ENCODE data around the gene PPP2R5E.

PPP2R5E gene

GRCh38 chr14:63517354-63517753, 25.8 kb downstream of the PPP2R5E start:
- no peak for DNase-seq

GRCh38 chr14:63515240-63515639, 27.9 kb downstream of the PPP2R5E start:
- no peak for DNase-seq

GRCh38 chr14:63513756-63514155, 29.4 kb downstream of the PPP2R5E start:
- no peak for DNase-seq

- DNase-seq: peak in 1 of 2 donors; percentile 10
These were observed 30.3 kb downstream of the PPP2R5E start for GRCh38 chr14:63512861-63513260.

DNA sequence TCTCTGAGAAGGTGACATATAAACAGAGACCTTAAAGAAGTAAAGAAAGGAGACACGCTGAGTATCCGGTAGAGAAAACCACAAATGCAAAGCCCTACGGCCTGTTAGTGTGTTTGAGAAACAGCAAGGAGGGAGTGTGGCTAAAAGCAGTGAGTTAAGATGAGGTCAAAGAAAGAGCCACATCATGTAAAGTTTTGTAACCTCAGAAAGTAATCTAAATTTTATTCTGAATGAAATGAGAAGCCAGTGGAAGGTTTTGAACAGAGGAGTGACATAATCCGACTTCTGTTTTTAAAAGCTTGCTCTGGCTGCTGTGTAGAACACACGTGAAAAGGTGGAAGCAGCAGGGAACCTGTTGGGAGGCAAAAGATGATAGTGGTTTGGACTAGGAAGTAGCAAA, 32.6 kb downstream of the PPP2R5E start:
- DNase-seq: peak in 1 of 2 donors; percentile 16

- peak; percentile 30 to 34 for DNase-seq
These were observed 35.1 kb downstream of the PPP2R5E start for GRCh38 chr14:63508033-63508432.

DNA sequence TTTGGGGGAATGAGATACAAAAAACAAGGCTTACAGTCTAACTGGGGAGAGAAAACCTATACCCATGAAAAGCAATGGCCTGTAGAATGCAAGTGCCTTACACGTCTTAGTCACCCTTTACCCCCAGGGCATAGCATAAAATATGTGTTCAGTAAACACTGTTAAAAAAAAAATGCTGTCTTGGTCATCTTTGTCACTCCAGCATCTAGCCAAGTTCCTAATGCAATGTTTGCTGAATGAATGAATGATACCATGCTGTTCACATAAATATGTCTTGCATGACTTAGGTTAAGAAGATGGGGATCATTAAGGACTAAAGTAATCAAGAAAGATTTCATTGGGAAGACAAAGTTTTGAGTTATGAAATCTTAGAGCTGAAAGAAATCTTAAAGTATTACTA, 38.5 kb downstream of the PPP2R5E start:
- no peak for DNase-seq

DNA sequence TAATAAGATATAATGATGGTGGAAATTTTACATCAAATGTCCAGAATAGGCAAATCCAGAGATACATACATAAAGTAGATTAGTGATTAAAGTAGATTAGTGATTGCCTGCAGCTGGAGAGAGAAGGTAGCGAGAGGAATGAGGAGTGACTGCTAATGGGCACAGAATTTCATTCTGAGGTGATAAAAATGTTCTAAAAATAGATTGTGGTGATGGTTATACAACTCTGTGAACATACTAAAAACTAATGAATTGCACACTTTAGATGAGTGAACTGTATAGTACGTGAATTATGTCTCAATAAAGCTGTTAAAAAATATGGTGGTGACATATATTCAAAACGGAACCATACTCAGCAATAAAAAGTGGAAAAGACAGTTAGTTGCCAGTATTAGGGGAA, 41.7 kb downstream of the PPP2R5E start:
- no peak for DNase-seq

DNA sequence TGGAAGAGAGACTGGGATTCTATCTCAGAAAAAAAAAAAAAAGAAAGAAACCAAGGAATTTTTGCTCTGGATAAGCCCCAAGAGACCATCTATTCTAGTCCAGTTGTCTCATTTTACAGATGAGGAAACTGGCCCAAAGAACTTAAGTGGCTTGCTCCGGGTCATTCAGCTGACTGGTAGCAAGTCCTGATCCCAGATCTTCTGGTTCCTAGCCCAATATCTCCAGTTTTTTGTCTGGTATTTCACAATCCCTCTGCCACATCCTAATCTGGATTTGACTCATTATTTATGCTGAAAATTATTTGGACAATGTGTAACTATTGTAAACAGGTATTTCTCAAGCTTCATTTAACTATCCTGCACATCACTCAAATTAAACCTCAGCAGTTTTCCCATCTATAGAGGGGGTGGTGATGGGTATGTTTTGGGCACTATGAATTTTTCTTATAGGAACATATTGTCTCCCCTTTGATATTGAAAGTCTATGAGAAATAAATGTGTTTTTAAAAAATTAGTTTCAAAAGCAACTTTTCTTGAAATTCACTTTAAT, 43.4 kb downstream of the PPP2R5E start:
- DNase-seq: no peak

DNA sequence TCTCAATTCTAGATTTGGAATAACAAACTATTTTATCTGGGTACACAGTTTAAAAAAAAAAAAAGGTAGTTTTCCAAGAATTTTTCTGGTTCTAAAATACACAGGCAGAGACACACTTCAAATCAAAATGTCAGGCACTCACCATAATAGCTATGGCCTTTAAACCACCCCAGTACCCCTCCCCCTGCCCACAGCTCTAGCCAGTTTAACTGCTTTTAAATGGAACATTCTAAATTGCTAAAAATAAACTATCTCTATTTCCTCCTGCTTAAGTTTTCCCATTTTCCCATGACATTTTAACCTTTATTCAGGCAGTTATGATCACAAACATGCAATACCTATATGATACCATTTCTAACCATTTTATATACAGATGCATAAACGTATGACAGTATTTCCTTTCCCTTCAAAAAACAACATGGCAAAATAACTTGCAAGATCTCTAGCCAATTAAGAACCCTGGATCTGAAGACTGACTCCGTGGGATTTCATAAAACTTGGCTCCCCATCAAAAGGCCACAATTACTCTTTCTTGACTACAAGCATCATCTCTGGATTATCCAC, 46.3 kb downstream of the PPP2R5E start:
- DNase-seq: no peak

- DNase-seq: no peak
These were observed 49.9 kb downstream of the PPP2R5E start for GRCh38 chr14:63493246-63493645.

- DNase-seq: no peak
These were observed 50.8 kb downstream of the PPP2R5E start for GRCh38 chr14:63492391-63492790.

GRCh38 chr14:63487724-63488123, 55.5 kb downstream of the PPP2R5E start:
- DNase-seq: no peak

DNA sequence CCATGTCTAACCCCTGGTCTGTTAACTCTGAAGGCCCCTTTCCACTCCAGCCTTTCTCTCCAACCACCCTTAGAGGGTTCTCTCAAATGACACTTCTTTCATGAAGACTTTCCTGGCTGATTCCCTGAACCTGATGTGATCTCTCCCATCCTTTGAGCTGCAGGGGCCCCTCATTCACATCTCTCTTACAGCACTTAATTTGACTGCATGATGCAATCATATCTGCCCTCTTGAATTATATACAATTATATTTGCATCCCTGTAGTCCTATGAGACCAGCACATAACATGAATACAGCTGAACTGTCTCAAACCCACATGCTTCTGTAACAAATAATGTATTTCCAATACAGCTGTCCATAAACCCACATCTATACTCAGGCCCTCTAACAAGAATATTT, 56.4 kb downstream of the PPP2R5E start:
- no peak for DNase-seq

- DNase-seq: no peak
These were observed 59.9 kb downstream of the PPP2R5E start for GRCh38 chr14:63483315-63483714.

GRCh38 chr14:63480599-63480998, 62.6 kb downstream of the PPP2R5E start:
- no peak for DNase-seq

DNA sequence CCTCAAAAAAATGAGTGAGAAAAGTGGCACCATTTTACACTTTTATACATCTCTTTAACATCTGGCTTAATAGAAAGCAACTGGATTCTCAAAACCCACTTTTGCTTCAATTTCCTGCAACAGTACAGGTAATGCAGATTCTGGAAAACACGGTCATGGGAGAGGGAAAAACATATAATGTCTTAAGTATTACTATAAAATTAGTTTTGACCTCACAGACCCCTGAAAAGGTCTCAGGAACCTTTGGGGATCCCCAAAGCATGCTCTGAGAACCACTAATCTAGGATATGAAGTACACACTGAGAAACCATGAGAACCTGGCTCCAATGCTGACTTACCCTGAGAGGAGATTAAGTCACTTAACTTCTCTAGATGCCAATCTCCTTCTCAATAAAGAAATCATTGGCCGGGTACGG, 64.7 kb downstream of the PPP2R5E start:
- DNase-seq: no peak

DNA sequence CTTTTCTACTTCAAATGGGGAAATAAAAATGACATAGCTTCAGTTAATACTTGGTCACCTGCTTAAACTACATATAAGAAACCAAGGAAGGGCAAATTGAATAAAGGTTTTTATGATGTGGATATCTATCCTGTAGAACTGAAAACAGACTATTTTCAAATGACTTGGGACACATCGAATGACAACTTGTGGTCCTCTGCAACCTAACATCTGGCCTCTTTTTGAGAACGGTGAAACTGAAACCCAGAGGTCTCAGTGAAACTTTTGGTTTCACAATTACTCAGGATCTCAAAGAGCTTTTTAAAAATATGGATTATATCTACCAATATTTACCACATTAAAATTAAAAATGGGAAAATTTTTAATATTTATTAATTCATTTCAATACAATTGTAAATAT, 65.2 kb downstream of the PPP2R5E start:
- peak in 1 of 2 donors; percentile 54 for DNase-seq

DNA sequence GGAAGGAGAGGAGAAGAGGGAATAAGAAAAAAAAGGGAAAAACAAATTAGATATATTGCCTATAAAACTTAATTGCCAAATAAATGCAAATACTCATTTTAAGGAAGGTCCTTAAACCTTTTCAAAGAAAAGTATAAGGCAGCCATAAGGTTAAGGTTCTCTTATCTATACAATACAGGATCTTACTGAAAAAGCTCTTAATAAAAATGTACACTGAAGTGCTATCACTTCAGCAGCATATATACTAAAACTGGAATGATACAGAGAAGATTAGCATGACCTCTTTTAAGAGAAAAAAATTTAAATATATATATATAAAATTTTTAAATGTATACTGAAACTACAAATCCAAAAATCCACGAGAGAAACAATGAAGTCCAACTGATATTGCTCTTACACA, 65.6 kb downstream of the PPP2R5E start:
- no peak for DNase-seq

- DNase-seq: no peak
These were observed 67.4 kb downstream of the PPP2R5E start for GRCh38 chr14:63475761-63476160.

DNA sequence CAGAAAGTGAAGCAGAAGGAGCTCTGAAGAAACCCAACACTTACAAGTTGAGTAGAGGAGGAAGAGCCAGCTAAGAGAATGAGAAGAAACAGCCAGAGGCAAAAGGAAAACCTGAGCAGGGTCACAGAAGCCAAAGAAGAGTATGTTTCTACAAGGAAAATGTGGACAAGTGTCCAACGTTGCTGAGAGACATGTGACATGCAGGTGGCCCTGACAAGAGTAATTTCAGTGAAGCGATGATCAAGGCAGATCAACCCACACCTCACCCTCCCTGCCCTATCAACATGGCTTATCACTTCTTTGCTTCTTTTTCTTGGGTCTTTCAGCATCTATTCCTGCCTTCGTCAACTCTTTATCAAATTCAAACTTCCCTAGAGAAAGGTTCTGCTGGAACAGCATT, 68.3 kb downstream of the PPP2R5E start:
- DNase-seq: no peak

DNA sequence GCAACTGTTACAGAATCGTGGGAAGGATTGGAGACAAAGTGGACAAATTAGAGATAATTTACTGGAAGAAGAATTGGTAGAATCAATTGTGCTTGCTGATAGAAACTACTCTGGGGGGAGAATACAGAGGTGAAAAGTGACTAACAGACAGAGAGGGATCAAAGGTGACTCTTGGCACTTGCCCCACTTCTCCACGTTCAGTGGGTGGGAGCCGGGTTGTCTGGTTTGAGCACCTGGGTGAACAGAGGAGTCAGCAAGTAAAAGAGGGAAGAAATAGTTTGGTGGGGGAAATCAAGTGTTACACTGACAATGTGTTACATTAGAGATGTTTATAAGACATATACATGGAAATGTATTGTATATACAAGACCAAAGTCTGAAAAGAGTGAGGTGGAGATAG, 69.1 kb downstream of the PPP2R5E start:
- no peak for DNase-seq

DNA sequence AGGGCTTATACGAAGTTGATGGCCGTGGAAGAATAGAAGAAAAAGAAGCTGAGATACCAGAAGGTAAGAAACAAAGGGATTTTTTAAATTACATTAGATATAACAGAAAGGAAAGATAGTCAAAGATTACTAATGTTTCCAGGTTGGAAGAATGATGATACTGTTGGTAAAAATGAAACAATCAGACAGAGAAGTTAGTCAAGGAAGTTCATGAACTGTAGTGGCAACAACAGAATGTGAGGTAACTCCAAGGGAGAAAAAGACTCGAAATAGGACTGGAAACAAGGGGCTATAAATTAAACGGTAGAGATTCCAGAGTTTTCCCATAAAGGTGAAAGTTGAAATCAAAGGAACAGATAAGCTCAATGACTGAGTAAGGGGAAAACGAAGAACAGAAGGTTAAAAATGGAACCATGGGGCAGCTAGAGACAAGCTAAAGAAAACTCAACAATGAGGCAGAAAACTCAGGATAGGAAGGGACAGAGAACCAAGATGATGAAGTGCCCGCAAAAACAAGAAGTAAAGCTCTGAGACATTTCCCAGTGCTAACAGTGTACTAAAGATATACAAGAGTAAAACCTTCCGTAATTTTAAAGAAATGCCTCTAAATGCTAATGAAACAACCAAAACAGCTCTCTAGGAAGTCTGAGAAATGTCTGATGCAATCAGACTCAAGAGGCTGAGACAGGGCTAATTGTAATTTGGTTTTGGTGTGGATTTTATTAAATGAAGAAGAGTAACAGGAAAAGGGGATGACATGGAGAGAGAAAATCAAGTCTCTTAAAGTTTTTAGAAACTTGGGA, 70.0 kb downstream of the PPP2R5E start:
- no peak for DNase-seq
